ENCODE data around the gene TRAF6.
A peak's percentile ranks its signal among the peaks of the same experiment; 100 is the strongest.

Gene TRAF6

DNA sequence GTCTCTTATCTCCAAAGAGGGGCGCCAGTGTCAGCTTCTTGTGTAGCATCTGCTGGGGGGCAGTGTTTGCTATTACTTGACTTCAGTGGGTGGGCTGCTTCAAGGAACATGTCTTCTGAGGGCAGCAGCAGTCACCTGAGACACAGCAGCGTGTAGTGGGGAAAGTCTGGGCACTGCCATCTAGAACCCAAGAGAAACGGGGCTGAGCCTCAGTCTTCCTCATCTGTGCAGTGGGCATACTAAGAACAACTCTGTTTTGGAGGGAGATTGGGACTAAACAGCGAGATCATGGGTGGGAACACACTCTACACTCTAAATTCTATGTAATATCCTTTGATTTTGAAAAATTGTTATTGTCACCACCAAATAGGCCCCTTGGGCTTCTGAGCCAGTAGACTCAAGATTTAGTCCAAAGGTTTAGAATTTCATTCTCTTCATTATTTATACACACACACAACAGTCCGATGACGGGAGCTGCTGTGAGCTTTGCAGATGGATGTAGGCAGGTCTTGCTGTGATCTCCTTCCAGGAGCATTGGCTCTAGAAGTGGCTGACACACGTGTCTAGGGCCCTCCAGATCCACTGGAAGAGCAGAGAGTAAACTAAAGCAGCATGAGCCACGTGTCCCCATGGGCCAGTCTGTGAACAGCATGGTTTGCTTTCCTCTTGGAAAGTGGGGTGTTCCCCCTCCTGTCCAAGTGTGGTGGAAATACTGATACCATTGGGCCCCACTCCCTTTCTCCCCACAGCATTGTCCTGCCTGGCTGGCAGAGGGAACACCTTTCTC is 51.8 kb downstream of the TRAF6 start:
- no peak for DNase-seq (ENCODE audit: low spot score)

DNA sequence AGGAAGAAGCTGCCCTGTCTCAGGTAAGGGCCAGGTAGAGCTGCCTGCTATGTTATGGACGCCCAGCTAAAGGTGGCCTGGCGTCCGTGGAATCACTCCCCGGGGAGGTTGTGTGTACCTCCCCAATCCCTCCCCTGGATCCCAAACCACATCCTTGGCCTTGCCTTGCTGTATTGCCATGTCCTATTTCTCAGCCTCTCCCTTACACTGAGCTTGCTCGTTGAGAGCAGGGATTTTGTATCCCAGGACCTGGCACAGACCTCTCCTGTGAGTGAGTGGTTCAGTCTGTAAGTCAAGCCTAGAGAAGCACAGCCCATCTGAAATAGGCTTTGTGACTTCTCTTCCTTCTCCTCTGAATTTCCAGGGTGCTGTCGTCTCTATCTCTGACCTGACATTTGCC is 53.9 kb downstream of the TRAF6 start:
- DNase-seq (ENCODE audit: low spot score), result no peak

DNA sequence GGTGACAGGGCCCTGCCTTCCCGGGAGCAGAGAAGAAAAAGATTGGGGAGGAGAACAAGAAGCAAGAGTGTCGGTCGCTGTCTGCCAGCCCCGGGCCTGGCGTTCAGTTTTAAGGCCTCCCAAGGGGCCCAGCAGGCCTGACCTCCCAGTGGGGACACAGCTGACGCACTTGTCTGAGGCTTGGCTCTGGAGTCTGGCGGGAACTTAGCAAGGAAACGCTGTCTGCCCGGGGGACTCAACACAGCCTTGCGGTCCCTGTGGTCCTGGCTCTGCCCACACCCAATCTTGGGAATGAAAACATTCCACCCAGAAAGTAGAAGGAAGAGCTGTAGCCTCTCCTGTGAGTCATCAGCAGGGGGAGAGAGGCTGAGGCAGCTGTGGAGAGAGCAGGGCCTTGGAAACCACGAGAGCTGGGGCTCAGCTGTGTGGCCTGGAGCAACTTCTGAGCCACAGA is 54.4 kb downstream of the TRAF6 start:
- no peak for DNase-seq (ENCODE audit: low spot score)

DNA sequence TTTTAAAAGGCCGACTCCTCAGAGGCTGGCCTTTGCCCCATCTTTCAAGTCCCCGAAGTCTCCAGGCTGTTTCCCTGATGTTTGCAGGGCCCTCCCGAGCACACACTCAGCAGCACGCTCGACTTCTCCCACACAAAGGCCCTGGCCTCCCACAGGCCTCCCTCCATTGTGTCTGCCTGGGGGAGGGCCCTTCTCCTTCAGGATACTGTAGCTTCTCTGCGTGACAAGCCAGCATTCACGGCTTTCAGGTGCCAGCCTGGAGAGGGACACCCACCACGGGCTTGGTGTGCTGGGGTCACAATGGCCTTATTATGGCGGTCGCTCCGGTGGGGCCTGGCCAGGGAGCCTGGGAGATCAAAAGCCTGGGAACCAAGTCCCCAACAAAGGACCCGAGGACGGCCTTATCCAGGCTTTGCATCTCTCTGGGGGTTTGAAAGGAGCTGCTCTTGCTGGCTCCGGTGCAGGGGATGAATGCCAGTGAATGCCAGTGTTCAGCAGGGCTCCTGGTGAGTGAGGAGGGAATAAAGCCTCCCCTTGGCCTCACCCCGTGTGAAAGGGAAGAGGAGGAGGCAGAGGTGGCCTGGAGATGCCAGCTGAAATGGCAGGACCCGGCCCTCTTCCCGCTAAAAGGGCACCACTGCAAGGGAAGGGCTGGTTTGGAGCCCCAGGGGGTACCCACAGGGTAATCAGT is 55.0 kb downstream of the TRAF6 start:
- no peak for DNase-seq (ENCODE audit: low spot score)

DNA sequence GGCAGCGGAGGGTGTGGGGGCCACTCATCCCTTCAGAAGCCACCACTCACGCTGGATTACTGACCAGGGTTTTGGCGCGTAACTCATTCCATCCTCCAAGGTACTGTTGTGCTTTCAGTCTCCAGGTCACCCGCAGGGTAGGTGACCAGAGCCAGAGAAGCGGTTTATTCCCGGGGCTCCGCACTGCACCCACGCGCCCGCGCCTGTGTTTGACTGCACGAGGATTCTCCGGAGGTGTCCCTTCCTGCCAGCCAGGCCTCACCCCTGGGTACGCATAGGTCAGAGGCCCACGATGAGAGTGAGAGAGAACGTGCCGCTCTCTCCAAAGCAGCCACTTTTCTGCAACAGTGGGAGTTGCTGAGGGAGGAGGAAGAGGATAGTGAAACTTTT is 55.5 kb downstream of the TRAF6 start:
- DNase-seq (ENCODE audit: low spot score), result no peak

DNA sequence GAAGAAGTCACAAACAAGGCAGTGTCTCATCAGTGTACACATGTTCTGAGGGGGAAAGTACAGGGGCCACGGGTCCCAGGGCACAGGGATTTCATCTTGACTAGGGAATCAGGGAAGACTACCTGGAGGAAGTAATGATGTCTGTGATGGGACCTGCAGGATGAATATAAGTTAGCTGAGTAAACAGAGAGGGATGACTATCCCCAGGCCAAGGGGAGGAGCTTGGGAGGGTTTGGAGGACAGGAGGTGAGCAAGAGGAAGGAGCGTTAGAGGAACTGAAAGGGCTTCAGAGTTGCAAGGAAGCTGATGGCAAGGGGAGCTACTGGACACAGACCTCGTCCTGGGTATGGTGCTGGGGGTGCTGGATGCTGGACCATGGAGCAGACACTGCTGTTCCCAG is 56.4 kb downstream of the TRAF6 start:
- DNase-seq (ENCODE audit: low spot score), result no peak

DNA sequence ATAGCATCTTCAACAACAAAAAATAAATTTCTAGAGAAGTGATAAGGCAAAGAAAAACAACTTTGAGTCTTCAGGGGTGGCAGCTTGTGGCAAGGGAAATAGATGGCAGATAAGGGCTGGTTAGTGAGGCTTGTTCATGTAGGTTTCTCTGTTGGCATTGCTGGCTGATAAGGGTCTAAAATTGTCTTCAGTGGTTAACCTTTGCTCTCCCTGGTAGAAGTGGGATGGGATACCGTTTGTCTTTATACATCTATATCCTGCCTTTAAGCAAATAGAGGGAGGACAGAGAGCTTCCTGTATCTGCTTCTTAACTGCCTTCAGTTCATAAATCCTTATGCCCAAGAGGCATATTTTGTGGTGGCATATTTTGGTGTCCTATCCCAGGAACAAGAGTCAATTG is 57.1 kb downstream of the TRAF6 start:
- peak; percentile 25 for DNase-seq (ENCODE audit: low spot score)

DNA sequence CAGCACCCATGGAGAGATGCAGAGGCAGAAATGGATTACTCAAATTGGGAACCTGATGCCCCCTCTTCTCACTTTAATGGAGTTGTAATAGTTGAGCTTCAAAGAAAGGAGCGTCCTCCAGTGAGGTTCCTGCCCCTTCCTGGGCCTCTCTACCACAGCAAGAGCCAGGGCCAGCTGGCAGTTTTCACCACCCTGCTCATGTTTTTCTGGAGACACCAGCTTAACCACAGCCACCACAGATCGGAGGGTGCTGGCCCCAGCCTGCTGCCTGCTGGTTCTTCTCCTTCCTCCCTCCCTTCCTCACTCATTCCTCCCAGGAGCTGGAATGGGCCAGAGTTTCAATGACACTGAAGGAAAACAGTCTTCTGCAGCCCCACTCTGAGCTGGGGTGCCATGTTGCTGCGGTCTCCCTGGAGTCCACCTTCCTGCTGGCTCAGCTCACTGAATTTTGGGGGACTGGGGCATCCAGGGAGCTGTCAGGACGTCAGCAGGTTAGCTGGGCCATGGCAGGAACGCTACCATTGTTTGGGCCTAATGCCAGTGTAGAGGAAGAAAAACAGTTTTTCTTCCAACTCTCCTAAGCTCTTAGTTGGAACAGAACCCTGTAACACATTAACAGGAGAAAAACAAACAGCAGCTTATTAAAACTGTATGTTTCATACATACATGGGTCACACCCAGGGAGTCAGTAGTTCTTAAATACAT is 57.7 kb downstream of the TRAF6 start:
- peak; percentile 31 for DNase-seq (ENCODE audit: low spot score)

DNA sequence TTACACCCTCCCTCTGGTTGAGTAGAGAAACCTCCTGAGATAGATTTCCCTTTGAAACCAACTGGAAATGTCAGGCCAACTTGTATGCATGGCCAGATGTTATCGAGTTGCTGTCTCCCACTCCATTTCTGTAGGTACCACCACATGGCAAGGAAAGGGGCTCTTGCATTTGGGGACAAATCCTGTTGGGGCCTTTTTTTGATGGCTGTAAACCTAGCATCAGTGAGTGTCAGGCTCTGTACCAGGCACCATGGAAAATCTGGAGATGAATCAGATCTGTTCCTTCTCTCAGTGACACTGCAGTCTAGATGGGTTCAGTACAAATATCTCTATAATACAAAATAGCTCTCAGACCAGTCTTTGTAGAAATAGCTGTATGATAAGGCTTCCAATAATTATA is 58.4 kb downstream of the TRAF6 start:
- no peak for DNase-seq (ENCODE audit: low spot score)

DNA sequence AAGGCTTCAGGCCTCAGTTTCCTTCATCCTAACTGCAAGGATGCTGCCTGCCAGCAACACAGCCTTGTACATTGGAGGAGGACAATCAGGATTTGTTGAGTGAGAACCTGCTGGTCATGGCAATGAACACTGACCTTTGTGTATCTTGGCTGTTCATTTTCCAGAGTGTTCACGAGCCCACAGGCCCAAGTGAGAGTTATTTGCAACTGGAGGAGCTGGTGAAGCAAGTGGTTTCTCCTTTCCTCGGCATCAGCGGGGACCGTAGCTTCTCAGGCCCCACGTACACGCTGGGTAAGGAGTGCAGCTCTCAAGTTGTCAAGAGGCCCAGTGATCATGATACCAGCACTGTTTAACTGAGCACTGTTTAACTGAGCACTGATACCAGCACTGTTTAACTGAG is 59.0 kb downstream of the TRAF6 start:
- DNase-seq (ENCODE audit: low spot score), result no peak

DNA sequence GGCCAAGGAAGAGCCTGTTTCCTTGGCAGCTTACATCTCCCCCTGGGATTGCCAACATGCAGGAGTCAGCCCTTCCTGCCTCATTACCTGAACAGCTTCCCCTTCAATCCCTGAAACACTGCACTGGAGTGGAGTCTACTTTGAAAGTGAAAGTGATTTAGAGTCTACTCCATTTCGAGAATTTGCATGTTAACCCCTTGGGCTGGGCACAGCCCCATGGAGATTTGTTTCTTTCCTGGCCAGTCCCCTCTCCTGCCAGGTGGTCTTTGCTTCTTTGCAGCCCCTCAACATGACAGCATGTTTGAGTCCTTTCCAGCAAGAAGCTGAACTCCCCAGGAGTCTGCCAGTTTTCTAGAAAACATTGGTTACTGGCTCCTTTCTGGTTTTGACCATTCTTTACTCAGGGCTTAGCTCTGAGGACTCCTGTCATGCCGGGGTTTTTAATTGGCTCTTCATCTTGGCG is 59.9 kb downstream of the TRAF6 start:
- DNase-seq (ENCODE audit: low spot score), result no peak

DNA sequence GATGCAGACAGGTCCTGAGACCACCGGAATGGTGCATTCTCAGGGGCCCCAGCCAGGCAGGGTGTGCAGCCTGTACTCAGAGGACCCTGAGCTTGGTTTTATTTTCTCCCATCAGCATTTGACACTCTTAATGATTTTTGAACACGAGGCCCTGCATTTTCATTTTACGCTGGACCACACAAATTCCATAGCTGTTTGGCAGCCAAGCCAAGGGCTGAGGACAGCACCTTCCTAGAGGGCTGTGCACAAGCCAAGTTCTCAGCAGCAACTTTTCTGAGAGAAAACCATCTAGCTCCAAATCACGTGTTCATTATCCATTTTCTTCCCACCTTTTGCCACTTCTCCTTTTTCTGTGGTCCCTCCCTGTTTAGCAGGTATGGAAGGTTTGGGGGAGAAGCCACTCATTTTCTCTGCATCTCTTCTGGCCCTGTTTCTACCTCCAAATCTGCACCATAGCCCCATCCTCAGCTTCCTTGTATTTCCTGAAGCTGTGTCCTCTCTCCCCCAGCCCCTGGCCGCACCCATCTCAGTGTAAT is 60.4 kb downstream of the TRAF6 start:
- DNase-seq (ENCODE audit: low spot score), result no peak

DNA sequence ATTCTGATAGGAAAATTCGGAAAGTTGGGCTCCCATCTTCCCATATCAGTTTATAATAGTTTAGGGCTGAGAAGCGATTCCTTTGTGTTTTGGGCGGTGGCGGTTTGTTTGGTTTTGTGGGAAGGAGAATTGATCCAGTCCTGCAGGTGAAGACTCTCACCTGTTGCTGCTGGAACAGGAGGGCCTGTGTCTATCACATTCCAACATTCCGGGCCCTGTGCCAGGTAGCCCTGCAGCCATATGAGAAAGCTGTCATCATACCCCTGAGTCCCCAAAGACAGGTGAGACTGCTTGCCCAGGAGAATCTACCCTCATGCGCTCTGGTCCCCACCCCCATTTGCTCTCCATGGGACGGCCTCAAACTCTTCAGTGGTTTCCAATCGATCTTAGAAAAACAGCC is 62.1 kb downstream of the TRAF6 start:
- no peak for DNase-seq (ENCODE audit: low spot score)

DNA sequence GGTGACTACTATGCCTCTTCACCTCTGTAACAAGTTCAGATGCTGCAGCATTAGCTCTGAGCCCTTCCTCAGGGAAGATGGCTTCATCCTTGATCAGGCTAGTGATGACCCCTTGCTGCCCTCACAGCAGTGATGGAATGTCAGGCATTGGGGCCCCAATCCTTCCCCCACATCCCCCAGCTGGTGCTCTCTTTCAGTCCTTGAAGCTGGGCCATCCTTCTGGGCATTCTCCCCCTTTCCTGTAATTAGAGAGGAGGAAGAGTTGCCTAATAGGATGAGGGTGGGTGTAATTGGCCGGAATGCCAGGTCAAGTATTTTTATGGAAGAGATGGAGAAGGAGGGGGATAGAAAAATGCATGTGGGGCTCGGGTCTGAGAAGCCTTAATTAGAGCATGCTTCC is 62.6 kb downstream of the TRAF6 start:
- DNase-seq (ENCODE audit: low spot score), result no peak

DNA sequence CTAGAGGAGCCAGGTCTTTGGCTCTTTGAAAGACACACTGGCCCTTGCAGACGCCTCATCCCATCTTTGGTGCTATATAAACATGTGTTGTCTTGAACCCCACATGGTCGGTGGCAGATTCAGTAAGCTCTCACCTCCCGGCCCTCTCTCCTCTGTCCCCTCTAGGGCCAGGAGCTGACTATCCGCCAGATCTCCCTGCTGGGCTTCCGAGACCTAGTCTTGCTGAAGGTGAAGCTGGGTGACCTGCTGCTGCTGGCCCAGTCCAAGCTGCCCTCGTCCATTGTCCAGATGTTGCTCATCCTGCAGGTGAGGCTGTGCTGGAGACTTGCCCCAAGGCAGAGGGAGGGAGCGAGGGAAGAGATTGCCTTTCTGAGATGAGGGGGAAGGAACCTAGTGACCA is 63.9 kb downstream of the TRAF6 start:
- no peak for DNase-seq (ENCODE audit: low spot score)

DNA sequence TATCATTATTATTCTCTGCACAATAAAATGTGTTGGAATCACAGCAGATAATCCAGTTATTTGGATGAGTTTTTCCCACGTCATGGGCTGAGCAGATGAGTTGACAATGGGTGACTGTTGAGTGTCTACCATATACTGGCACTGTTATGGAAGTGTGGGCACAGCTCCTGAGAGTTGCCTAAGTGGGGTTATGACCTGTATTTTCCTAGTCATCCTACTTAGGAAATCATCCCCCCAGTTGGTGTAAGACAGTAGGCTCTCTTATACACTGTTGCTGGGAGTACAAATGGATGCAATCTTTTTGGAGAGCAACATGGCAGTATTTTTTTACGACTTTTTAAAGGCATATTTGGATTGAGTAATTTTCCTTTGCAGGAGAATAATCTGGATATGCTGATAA is 66.4 kb downstream of the TRAF6 start:
- DNase-seq (ENCODE audit: low spot score), result no peak

DNA sequence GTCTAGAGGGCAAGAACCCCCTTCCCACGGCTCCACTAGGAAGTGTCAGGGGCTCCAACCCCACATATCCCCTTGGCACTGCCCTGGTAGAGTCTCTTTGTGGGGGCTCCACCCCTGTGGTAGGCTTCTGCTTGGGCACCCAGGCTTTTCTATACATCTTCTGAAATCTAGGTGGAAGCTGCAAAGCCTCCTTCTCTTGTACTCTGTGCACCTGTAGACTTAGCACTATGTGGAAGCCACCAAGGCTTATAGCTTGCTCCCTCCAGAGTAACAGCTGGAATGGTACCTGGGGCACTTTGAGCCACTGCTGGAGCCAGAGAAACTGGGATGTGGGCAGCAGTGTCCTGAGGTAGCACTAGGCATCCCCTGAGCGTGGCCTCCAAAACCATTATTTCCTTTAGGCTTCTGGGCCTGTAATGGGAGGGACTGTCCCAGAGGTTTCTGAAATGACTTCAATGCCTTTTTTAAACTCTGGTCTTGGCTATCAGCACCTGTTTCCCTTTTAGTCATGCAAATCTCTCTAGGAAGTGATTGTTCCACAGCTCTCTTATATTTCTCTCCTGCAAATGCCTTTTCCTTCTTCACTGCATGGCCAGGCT is 68.4 kb downstream of the TRAF6 start:
- DNase-seq (ENCODE audit: low spot score), result no peak

DNA sequence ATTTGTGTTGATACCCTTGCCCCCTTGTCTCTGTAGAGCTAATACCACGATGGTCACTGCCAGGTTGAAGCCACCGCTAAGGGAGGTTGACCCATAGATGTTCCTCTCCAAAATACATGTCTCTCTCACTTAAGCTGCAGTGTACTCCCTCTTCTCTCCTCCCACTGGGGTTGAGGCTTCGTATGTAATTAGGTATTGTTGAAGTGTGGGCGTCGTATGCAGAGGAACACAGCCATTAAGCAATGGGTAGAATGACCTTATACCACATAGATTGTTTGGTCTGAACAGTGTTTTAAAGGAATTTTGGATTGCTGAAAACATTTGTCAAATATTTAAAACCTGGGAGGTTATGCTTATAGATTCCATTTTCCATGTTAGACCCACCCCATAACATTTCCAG is 71.9 kb downstream of the TRAF6 start:
- no peak for DNase-seq (ENCODE audit: low spot score)

DNA sequence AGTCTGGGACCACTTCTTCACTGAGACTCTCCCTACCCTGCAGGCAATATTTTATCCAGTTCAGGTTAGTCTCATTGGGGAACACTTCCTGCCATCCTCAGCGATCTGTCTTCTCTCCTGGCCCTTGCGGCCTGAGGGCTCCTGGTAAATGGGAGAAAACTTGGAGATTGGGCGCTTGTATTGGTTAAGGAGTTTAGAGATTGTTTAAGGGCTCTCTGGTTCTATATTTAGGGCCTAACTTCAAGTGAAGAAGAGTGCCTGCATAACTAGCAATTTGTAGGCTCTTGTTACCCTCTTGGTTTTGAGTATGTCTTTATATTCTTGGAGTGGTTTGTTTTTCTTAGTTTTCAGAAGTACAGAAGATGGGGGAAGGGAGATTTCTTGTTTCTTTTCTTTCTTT is 72.7 kb downstream of the TRAF6 start:
- DNase-seq (ENCODE audit: low spot score), result no peak

Measured in CD4-positive, alpha-beta T cell treated with Interleukin-2 at 100 ng/mL for 4 hours (primary cell).